GM23338 (cell line): ENCODE data around the gene ARHGAP9. TPM values are rescaled to one million over a fixed set of nuclear protein-coding genes. Genes with fewer than 3 reads are reported as not detected.
A peak's percentile ranks its signal among the peaks of the same experiment; 100 is the strongest.

Experiments
- ATAC-seq: fragments of 200-7000 bp; cut with Tn5 transposase; 3 replicates; pipeline ENCODE4 v1.9.1; 2020
- DNase-seq: peaks from one replicate; pipeline ENCODE4 v3.0.0-alpha.2; 2015; ENCODE audit warnings: low spot score
- H2AFZ ChIP-seq: fragments of 200-600 bp; sonication (generic); 2 replicates; pipeline ENCODE4 v1.8.0; 2016; ENCODE audit warnings: antibody characterized with exemption, mild to moderate bottlenecking, moderate library complexity
- H3F3A ChIP-seq: fragments of 200-600 bp; sonication (generic); replicated peaks from 2 replicates; pipeline ENCODE4 v1.8.0; 2017; ENCODE audit warnings: antibody characterized with exemption, mixed run types, low read depth
- H3K27ac ChIP-seq: fragments of 200-600 bp; sonication (generic); 2 replicates; pipeline ENCODE4 v1.6.1; 2016; ENCODE audit warnings: low read depth
- H3K27me3 ChIP-seq: fragments of 200-600 bp; sonication (generic); 2 replicates; pipeline ENCODE4 v1.8.0; 2016; ENCODE audit warnings: mild to moderate bottlenecking, mixed run types, moderate library complexity; ENCODE audit not compliant: insufficient read depth
- H3K36me3 ChIP-seq: fragments of 200-600 bp; sonication (generic); 2 replicates; pipeline ENCODE4 v1.8.0; 2016; ENCODE audit warnings: mild to moderate bottlenecking; ENCODE audit not compliant: insufficient read depth
- H3K4me1 ChIP-seq: fragments of 200-600 bp; sonication (generic); 2 replicates; pipeline ENCODE4 v1.8.0; 2016; ENCODE audit warnings: mild to moderate bottlenecking, moderate library complexity; ENCODE audit not compliant: insufficient read depth
- H3K4me2 ChIP-seq: fragments of 200-600 bp; sonication (generic); 2 replicates; pipeline ENCODE4 v1.7.1; 2017; ENCODE audit warnings: mixed run types
- H3K4me3 ChIP-seq: fragments of 200-600 bp; sonication (generic); 2 replicates; pipeline ENCODE4 v1.6.1; 2016; ENCODE audit warnings: mixed run types
- H3K79me2 ChIP-seq: fragments of 200-600 bp; sonication (generic); replicated peaks from 2 replicates; pipeline ENCODE4 v1.8.0; 2017; ENCODE audit warnings: mild to moderate bottlenecking; ENCODE audit not compliant: insufficient read depth
- H3K9me2 ChIP-seq: fragments of 200-600 bp; sonication (generic); 2 replicates; pipeline ENCODE4 v1.8.0; 2017; ENCODE audit not compliant: insufficient read depth
- H4K20me1 ChIP-seq: fragments of 200-600 bp; sonication (generic); replicated peaks from 2 replicates; pipeline ENCODE4 v1.8.0; 2017; ENCODE audit warnings: mild to moderate bottlenecking; ENCODE audit not compliant: insufficient read depth
- H3K27ac Mint-ChIP-seq: 2 replicates; pipeline ENCODE4 v1.8.0; 2020; ENCODE audit warnings: inconsistent platforms, mild to moderate bottlenecking, moderate library complexity, mixed read lengths
- H3K27me3 Mint-ChIP-seq: 3 replicates; pipeline ENCODE4 v1.8.0; 2022; ENCODE audit warnings: low read depth, mild to moderate bottlenecking, moderate library complexity, mixed read lengths, inconsistent platforms; ENCODE audit not compliant: insufficient read depth, poor library complexity
- H3K36me3 Mint-ChIP-seq: 3 replicates; pipeline ENCODE4 v1.8.0; 2021; ENCODE audit warnings: low read depth, mild to moderate bottlenecking, inconsistent platforms, moderate library complexity, mixed read lengths
- H3K4me1 Mint-ChIP-seq: 3 replicates; pipeline ENCODE4 v1.8.0; 2020; ENCODE audit warnings: mild to moderate bottlenecking, inconsistent platforms, mixed read lengths
- H3K4me3 Mint-ChIP-seq: 3 replicates; pipeline ENCODE4 v1.8.0; 2021; ENCODE audit warnings: moderate library complexity, mild to moderate bottlenecking, inconsistent platforms, mixed read lengths
- H3K9me3 Mint-ChIP-seq: 3 replicates; pipeline ENCODE4 v1.8.0; 2020; ENCODE audit warnings: moderate library complexity, mild to moderate bottlenecking, inconsistent platforms, mixed read lengths
- CREB1 ChIP-seq: fragments of 250-450 bp; sonication (Bioruptor Pico); IDR thresholded peaks from 2 replicates; pipeline ENCODE4 v1.5.0; 2020; ENCODE audit warnings: low read depth, mild to moderate bottlenecking, moderate library complexity
- ETS1 ChIP-seq: IDR thresholded peaks from 2 replicates; pipeline ENCODE4 v1.6.1; 2016; ENCODE audit warnings: antibody characterized with exemption
- EZH2phosphoT487 ChIP-seq: fragments of 200-600 bp; sonication (generic); IDR thresholded peaks from one replicate; pipeline ENCODE4 v1.8.1; 2018; ENCODE audit warnings: antibody characterized with exemption; ENCODE audit not compliant: unreplicated experiment
- JUNB ChIP-seq: IDR thresholded peaks from one replicate; pipeline ENCODE4 v1.6.1; 2016; ENCODE audit warnings: antibody characterized with exemption; ENCODE audit not compliant: unreplicated experiment
- NANOG ChIP-seq: IDR thresholded peaks from 2 replicates; pipeline ENCODE4 v1.6.1; 2016; ENCODE audit warnings: antibody characterized with exemption, borderline replicate concordance
- POLR2AphosphoS5 ChIP-seq: IDR thresholded peaks from 2 replicates; pipeline ENCODE4 v1.6.1; 2016; ENCODE audit warnings: antibody characterized with exemption, low read depth
- STAT1 ChIP-seq: IDR thresholded peaks from one replicate; pipeline ENCODE4 v1.6.1; 2016; ENCODE audit warnings: antibody characterized with exemption; ENCODE audit not compliant: unreplicated experiment
- ZNF114 ChIP-seq: fragments of 250-450 bp; sonication (Bioruptor Pico); IDR thresholded peaks from 2 replicates; pipeline ENCODE4 v1.5.0; 2020; ENCODE audit warnings: mild to moderate bottlenecking, moderate library complexity
- ZNF331 ChIP-seq: fragments of 250-450 bp; sonication (Bioruptor Pico); IDR thresholded peaks from 2 replicates; pipeline ENCODE4 v1.5.0; 2020; ENCODE audit warnings: low read depth, mild to moderate bottlenecking, moderate library complexity
- polyA plus RNA-seq: library from polyadenylated mRNA; unstranded; fragments of >200 nt; fragmentation: Nextera tagmentation; extraction: Ambion mirVana; gene quantifications from 2 replicates; pipeline ENCODE4 v1.2.1, GENCODE V29; 2016
- total RNA-seq: library from RNA; depleted of rRNA; stranded (reverse); fragments of >200 nt; shearing (Covaris generic); gene quantifications from 2 replicates; pipeline ENCODE4 v1.2.3, GENCODE V29; 2014
- TF ChIP-seq, protein P1 (sequence below): IDR thresholded peaks from one replicate; pipeline ENCODE4 v1.6.1; 2018; ENCODE audit warnings: antibody characterized with exemption; ENCODE audit not compliant: unreplicated experiment
- TF ChIP-seq, protein P2 (sequence below), 2 experiments: fragments of 200-600 bp in 1 of 2; sonication (generic) in 1 of 2; conservative IDR thresholded peaks; 2 replicates each; pipeline versions ENCODE4 v1.5.1 to v1.6.1; 2016 to 2017; ENCODE audit warnings: antibody characterized with exemption in 2 of 2, low read depth in 2 of 2, mild to moderate bottlenecking in 2 of 2, moderate library complexity in 1 of 2

ARHGAP9 gene
- total and polyA plus RNA-seq, 2 experiments from 2014 or later: 4.5 to 7.1 TPM

DNA sequence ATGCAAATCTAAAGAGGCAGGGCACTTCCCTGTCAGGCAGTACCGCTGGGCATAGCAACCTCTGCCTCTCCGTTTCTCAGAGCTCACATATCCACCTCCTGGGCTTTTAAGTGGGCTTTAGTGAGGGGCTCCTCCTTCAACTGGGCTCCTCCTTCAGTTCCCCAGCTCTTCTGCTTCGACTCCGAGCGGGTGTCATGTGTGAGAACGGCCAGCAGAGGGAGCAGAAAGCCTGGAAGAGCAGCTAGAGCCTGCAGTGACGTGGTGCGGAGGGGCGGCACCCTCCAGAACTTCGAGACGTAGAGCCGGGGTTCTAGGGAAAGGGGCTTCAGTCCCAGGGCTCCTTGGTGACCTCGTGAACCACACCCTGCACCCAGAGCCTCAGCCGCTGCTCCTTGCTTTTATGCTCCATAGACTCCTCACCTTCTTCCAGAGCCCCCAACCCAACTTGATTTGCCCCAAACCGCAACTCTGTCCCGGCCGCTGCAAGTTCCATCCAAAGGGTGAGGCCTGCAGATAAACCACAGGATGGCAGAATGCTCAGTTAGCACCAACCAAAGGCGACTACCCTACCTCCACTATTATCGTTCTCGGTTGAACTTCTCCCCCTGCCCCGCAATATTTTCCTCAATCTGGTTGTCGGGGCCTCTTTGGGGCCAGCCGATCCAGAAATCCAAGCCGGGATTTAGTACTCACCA, 20.5 kb downstream of the ARHGAP9 start (continued):
- TF ChIP-seq, protein P1, sequence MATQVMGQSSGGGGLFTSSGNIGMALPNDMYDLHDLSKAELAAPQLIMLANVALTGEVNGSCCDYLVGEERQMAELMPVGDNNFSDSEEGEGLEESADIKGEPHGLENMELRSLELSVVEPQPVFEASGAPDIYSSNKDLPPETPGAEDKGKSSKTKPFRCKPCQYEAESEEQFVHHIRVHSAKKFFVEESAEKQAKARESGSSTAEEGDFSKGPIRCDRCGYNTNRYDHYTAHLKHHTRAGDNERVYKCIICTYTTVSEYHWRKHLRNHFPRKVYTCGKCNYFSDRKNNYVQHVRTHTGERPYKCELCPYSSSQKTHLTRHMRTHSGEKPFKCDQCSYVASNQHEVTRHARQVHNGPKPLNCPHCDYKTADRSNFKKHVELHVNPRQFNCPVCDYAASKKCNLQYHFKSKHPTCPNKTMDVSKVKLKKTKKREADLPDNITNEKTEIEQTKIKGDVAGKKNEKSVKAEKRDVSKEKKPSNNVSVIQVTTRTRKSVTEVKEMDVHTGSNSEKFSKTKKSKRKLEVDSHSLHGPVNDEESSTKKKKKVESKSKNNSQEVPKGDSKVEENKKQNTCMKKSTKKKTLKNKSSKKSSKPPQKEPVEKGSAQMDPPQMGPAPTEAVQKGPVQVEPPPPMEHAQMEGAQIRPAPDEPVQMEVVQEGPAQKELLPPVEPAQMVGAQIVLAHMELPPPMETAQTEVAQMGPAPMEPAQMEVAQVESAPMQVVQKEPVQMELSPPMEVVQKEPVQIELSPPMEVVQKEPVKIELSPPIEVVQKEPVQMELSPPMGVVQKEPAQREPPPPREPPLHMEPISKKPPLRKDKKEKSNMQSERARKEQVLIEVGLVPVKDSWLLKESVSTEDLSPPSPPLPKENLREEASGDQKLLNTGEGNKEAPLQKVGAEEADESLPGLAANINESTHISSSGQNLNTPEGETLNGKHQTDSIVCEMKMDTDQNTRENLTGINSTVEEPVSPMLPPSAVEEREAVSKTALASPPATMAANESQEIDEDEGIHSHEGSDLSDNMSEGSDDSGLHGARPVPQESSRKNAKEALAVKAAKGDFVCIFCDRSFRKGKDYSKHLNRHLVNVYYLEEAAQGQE: no peak
- TF ChIP-seq POLR2AphosphoS5 (peak; percentile 79), ZNF114 (no peak)

- Histone ChIP-seq H3K4me3 (peak overlapping the region; percentile 86), H3K36me3 (no peaks in the 10 kb centered on the region), H3K4me2 (peak overlapping the region; percentile 99), H3K79me2 (peaks cover 23% of the 10 kb centered on the region), H3K27ac (peak overlapping the region; percentile 96), H3F3A (peaks cover 25% of the 10 kb centered on the region), H3K4me1 (peaks cover 46% of the 10 kb centered on the region), H3K9me2 (no peaks in the 10 kb centered on the region), H3K27me3 (no peaks in the 10 kb centered on the region), H4K20me1 (no peaks in the 10 kb centered on the region; the same call in 1 of the 2 replicates), H2AFZ (no peak overlapping the region)
- no peak for ATAC-seq
- Mint-ChIP-seq H3K9me3 (no peaks in the 10 kb centered on the region), H3K4me1 (peaks cover 52% of the 10 kb centered on the region), H3K27me3 (peaks cover 43% of the 10 kb centered on the region), H3K4me3 (peak overlapping the region; percentile 82), H3K36me3 (peaks cover 23% of the 10 kb centered on the region), H3K27ac (peak overlapping the region; percentile 98)
- no peak for DNase-seq
- TF ChIP-seq, protein P1: no peak
- TF ChIP-seq EZH2phosphoT487 (no peak), ETS1 (no peak), NANOG (no peak), ZNF114 (no peak), CREB1 (CRISPR knock-in tag) (no peak), STAT1 (no peak), POLR2AphosphoS5 (no peak), ZNF331 (no peak), JUNB (no peak)
- TF ChIP-seq, protein P2, sequence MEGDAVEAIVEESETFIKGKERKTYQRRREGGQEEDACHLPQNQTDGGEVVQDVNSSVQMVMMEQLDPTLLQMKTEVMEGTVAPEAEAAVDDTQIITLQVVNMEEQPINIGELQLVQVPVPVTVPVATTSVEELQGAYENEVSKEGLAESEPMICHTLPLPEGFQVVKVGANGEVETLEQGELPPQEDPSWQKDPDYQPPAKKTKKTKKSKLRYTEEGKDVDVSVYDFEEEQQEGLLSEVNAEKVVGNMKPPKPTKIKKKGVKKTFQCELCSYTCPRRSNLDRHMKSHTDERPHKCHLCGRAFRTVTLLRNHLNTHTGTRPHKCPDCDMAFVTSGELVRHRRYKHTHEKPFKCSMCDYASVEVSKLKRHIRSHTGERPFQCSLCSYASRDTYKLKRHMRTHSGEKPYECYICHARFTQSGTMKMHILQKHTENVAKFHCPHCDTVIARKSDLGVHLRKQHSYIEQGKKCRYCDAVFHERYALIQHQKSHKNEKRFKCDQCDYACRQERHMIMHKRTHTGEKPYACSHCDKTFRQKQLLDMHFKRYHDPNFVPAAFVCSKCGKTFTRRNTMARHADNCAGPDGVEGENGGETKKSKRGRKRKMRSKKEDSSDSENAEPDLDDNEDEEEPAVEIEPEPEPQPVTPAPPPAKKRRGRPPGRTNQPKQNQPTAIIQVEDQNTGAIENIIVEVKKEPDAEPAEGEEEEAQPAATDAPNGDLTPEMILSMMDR (conservative IDR thresholded peaks at IDR 0.05; ENCODE audit: low read depth in 2 of 2): no peak
These were observed 21.0 kb downstream of the ARHGAP9 start for GRCh38 chr12:57458665-57459054.
